ENCODE measurements around the gene PSTPIP2. TPM values are rescaled to one million over a fixed set of nuclear protein-coding genes. Genes with fewer than 3 reads are reported as not detected.

The PSTPIP2 gene
- total and polyA plus RNA-seq, 2 of the 13 experiments (the other 11 are each of a cell fraction or from before 2014, with no cell fraction given), result 0.25 to 0.27 TPM

DNA sequence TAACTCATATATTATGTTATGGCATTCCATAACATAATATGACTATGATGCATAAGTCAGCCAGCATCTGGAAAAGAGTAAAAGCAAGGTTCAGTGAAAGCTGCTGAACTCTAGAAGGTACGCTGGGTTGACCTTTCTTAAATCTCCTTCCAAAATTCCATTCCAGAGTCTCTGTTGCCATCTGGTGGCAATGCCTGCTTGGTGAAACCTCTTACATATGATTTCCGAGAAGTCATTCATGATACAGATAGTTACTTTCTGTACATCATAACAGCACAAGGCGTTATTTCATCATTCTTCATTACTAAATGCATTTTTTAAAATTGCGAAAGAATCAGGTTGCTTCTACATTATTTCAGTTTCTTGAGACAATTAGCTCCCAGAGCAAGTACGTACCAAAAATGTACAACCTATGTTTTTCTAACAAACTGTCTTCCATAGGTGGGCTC, 97.9 kb downstream of the PSTPIP2 start:
- H4K20me1 ChIP-seq (ENCODE audit: insufficient read depth, low read length), result no peaks in the 10 kb centered on the region
- H3K9ac ChIP-seq (ENCODE audit: insufficient read depth, low read depth, low read length), result no peak overlapping the region
- DNase-seq (ENCODE audit: low spot score) (peak; percentile 67), ATAC-seq (peak; percentile 81), FAIRE-seq (peak; percentile 91)
- CTCF ChIA-PET (ENCODE audit: low intra/inter-chr PET ratio, low total read pairs), result interaction anchor here (0.7 to 1.4 kb wide), 4 partner anchors 49 to 309 kb away, joined by 3 to 7 read pairs (median 4); no protein-coding TSS in a partner anchor
- intact Hi-C loops (cut with micrococcal nuclease; ENCODE audit: unreplicated experiment) (no loop called here), in situ Hi-C loops (cut with HindIII; ENCODE audit: extremely low pct_ligation_motif_present, low pct_unique_long_range_greater_than_20kb) (no loop called here)
- 3% methylated on average over 5 of the region's 5 CpGs for WGBS (ENCODE audit: low lambda C conversion rate)
- BruUV-seq (replicated peaks), result no TSS peak
- 0 out of 2 replicates have a peak, but pooled peaks cover 9% of the 10 kb centered on the region for H3K4me1 ChIP-seq (ENCODE audit: insufficient read depth, low read length)
- H3K27me3 ChIP-seq (ENCODE audit: control insufficient read depth in 1 of 2, insufficient read depth in 2 of 2, low read length in 2 of 2), result no peaks in the 10 kb centered on the region
- H3K36me3 ChIP-seq (replicated peaks in 1 of 2; ENCODE audit: control insufficient read depth in 1 of 2, insufficient read depth in 2 of 2, low read length in 2 of 2), result no peaks in the 10 kb centered on the region
- H3K27ac ChIP-seq (ENCODE audit: extremely low read length, insufficient read depth, low read length), result no peak overlapping the region
- H3K9me3 ChIP-seq (ENCODE audit: low read length), result no peaks in the 10 kb centered on the region
- no peak overlapping the region for H2AFZ ChIP-seq (ENCODE audit: low read length)
- no peaks in the 10 kb centered on the region for H3K79me2 ChIP-seq (ENCODE audit: insufficient read depth, low read length)
- H3K4me3 ChIP-seq (replicated peaks in 1 of 3; ENCODE audit: insufficient read depth in 1 of 3, low read depth in 2 of 3, low read length in 3 of 3), result peak overlapping the region in 1 of 3 experiments; percentile 29; a peak in 1 of 6 replicates
- H3K4me2 ChIP-seq (ENCODE audit: low read depth, low read length), result peak overlapping the region; percentile 67
- POLR2A ChIA-PET, result no interaction called here
- TF ChIP-seq THAP11 (CRISPR knock-in tag; IDR thresholded peaks at IDR 0.05), result 0 out of 2 replicates have a peak, but pooled peaks have one; percentile 21
- TF ChIP-seq, protein P1, sequence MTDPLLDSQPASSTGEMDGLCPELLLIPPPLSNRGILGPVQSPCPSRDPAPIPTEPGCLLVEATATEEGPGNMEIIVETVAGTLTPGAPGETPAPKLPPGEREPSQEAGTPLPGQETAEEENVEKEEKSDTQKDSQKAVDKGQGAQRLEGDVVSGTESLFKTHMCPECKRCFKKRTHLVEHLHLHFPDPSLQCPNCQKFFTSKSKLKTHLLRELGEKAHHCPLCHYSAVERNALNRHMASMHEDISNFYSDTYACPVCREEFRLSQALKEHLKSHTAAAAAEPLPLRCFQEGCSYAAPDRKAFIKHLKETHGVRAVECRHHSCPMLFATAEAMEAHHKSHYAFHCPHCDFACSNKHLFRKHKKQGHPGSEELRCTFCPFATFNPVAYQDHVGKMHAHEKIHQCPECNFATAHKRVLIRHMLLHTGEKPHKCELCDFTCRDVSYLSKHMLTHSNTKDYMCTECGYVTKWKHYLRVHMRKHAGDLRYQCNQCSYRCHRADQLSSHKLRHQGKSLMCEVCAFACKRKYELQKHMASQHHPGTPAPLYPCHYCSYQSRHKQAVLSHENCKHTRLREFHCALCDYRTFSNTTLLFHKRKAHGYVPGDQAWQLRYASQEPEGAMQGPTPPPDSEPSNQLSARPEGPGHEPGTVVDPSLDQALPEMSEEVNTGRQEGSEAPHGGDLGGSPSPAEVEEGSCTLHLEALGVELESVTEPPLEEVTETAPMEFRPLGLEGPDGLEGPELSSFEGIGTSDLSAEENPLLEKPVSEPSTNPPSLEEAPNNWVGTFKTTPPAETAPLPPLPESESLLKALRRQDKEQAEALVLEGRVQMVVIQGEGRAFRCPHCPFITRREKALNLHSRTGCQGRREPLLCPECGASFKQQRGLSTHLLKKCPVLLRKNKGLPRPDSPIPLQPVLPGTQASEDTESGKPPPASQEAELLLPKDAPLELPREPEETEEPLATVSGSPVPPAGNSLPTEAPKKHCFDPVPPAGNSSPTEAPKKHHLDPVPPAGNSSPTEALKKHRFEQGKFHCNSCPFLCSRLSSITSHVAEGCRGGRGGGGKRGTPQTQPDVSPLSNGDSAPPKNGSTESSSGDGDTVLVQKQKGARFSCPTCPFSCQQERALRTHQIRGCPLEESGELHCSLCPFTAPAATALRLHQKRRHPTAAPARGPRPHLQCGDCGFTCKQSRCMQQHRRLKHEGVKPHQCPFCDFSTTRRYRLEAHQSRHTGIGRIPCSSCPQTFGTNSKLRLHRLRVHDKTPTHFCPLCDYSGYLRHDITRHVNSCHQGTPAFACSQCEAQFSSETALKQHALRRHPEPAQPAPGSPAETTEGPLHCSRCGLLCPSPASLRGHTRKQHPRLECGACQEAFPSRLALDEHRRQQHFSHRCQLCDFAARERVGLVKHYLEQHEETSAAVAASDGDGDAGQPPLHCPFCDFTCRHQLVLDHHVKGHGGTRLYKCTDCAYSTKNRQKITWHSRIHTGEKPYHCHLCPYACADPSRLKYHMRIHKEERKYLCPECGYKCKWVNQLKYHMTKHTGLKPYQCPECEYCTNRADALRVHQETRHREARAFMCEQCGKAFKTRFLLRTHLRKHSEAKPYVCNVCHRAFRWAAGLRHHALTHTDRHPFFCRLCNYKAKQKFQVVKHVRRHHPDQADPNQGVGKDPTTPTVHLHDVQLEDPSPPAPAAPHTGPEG (CRISPR knock-in tag; IDR thresholded peaks at IDR 0.05), result no peak
- peak; percentile 86 for TF ChIP-seq STAG1 (CRISPR knock-in tag; IDR thresholded peaks at IDR 0.05)
- TF ChIP-seq MEIS1 (CRISPR knock-in tag; IDR thresholded peaks at IDR 0.05; ENCODE audit: borderline replicate concordance), result no peak
- TF ChIP-seq, protein P2, sequence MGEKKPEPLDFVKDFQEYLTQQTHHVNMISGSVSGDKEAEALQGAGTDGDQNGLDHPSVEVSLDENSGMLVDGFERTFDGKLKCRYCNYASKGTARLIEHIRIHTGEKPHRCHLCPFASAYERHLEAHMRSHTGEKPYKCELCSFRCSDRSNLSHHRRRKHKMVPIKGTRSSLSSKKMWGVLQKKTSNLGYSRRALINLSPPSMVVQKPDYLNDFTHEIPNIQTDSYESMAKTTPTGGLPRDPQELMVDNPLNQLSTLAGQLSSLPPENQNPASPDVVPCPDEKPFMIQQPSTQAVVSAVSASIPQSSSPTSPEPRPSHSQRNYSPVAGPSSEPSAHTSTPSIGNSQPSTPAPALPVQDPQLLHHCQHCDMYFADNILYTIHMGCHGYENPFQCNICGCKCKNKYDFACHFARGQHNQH (CRISPR knock-in tag; IDR thresholded peaks at IDR 0.05), result no peak
- no peak for TF ChIP-seq ZNF180 (CRISPR knock-in tag; IDR thresholded peaks at IDR 0.05; ENCODE audit: borderline replicate concordance, low read depth)
- TF ChIP-seq, protein P3, sequence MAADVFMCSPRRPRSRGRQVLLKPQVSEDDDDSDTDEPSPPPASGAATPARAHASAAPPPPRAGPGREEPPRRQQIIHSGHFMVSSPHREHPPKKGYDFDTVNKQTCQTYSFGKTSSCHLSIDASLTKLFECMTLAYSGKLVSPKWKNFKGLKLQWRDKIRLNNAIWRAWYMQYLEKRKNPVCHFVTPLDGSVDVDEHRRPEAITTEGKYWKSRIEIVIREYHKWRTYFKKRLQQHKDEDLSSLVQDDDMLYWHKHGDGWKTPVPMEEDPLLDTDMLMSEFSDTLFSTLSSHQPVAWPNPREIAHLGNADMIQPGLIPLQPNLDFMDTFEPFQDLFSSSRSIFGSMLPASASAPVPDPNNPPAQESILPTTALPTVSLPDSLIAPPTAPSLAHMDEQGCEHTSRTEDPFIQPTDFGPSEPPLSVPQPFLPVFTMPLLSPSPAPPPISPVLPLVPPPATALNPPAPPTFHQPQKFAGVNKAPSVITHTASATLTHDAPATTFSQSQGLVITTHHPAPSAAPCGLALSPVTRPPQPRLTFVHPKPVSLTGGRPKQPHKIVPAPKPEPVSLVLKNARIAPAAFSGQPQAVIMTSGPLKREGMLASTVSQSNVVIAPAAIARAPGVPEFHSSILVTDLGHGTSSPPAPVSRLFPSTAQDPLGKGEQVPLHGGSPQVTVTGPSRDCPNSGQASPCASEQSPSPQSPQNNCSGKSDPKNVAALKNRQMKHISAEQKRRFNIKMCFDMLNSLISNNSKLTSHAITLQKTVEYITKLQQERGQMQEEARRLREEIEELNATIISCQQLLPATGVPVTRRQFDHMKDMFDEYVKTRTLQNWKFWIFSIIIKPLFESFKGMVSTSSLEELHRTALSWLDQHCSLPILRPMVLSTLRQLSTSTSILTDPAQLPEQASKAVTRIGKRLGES (CRISPR knock-in tag; IDR thresholded peaks at IDR 0.05; ENCODE audit: borderline replicate concordance), result no peak
- TF ChIP-seq SMAD3 (CRISPR knock-in tag; IDR thresholded peaks at IDR 0.05), result peak; percentile 22; the same call in 1 of the 2 replicates
- TF ChIP-seq, protein P4, sequence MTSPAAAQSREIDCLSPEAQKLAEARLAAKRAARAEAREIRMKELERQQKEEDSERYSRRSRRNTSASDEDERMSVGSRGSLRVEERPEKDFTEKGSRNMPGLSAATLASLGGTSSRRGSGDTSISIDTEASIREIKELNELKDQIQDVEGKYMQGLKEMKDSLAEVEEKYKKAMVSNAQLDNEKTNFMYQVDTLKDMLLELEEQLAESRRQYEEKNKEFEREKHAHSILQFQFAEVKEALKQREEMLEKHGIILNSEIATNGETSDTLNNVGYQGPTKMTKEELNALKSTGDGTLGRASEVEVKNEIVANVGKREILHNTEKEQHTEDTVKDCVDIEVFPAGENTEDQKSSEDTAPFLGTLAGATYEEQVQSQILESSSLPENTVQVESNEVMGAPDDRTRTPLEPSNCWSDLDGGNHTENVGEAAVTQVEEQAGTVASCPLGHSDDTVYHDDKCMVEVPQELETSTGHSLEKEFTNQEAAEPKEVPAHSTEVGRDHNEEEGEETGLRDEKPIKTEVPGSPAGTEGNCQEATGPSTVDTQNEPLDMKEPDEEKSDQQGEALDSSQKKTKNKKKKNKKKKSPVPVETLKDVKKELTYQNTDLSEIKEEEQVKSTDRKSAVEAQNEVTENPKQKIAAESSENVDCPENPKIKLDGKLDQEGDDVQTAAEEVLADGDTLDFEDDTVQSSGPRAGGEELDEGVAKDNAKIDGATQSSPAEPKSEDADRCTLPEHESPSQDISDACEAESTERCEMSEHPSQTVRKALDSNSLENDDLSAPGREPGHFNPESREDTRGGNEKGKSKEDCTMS (CRISPR knock-in tag; conservative IDR thresholded peaks at IDR 0.05), result no peak
- TF ChIP-seq, protein P5, sequence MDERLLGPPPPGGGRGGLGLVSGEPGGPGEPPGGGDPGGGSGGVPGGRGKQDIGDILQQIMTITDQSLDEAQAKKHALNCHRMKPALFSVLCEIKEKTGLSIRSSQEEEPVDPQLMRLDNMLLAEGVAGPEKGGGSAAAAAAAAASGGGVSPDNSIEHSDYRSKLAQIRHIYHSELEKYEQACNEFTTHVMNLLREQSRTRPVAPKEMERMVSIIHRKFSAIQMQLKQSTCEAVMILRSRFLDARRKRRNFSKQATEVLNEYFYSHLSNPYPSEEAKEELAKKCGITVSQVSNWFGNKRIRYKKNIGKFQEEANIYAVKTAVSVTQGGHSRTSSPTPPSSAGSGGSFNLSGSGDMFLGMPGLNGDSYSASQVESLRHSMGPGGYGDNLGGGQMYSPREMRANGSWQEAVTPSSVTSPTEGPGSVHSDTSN (CRISPR knock-in tag; IDR thresholded peaks at IDR 0.05), result no peak

All from HepG2 (cell line).